K562 (cell line): ENCODE measurements around the gene URM1. TPM values are rescaled to one million over a fixed set of nuclear protein-coding genes. Genes with fewer than 3 reads are reported as not detected.

ENCODE experiments used
- CC2D1A ChIP-seq: fragments of 450-650 bp; IDR thresholded peaks from 2 replicates; pipeline ENCODE4 v1.6.1; 2017; ENCODE audit warnings: mild to moderate bottlenecking
- CTBP1 ChIP-seq: fragments of 450-650 bp; IDR thresholded peaks from 2 replicates; pipeline ENCODE4 v1.6.1; 2016; ENCODE audit warnings: borderline replicate concordance
- SMC3 ChIP-seq: conservative IDR thresholded peaks from 2 replicates; pipeline ENCODE4 v1.6.1; 2011; ENCODE audit warnings: low read depth, low read length, improper control_type of control experiment; ENCODE audit not compliant: insufficient read depth
- TCF7L2 ChIP-seq: fragments of 150-350 bp; IDR thresholded peaks from 2 replicates; pipeline ENCODE4 v1.6.1; 2016; ENCODE audit warnings: low read depth, mild to moderate bottlenecking, low read length, moderate library complexity
- ZNF134 ChIP-seq: fragments of 250-450 bp; sonication (Bioruptor Pico); conservative IDR thresholded peaks from 2 replicates; pipeline ENCODE4 v1.4.0; 2020
- ZNF347 ChIP-seq: fragments of 450-650 bp; formaldehyde crosslinking; IDR thresholded peaks from 2 replicates; pipeline ENCODE4 v1.4.0; 2020; ENCODE audit warnings: low read depth, mild to moderate bottlenecking, moderate library complexity
- polyA plus RNA-seq, 8 experiments: library from polyadenylated mRNA; depleted of rRNA in 4 of 8; stranded (reverse) in 5 of 8; unstranded in 3 of 8; fragments of >200 nt; fragmentation: Nextera tagmentation in 2 of 8; fragmentation: Illumina TruSeq in 1 of 8; extraction: Ambion mirVana in 2 of 8; extraction: Trizol in 1 of 8; gene quantifications; 2 replicates each; pipeline versions ENCODE4 v1.2.1 to v1.2.3, GENCODE V29; 2011 to 2014; ENCODE audit warnings: inconsistent platforms in 1 of 8, missing spikeins in 1 of 8
- total RNA-seq, 7 experiments: library from RNA; depleted of rRNA in 6 of 7; stranded (reverse); fragments of >200 nt in 6 of 7; fragmentation: Illumina TruSeq in 2 of 7; extraction: Trizol in 2 of 7; gene quantifications; 2 replicates each; pipeline versions ENCODE4 v1.2.1 to v1.2.3, GENCODE V29; 2011 to 2021; ENCODE audit warnings: low replicate concordance in 1 of 7
- TF ChIP-seq, protein P1 (sequence below): fragments of 450-650 bp; formaldehyde crosslinking; IDR thresholded peaks from 2 replicates; pipeline ENCODE4 v1.4.0; 2020; ENCODE audit warnings: mild to moderate bottlenecking, moderate library complexity
- TF ChIP-seq, protein P2 (sequence below): fragments of 200-800 bp; sonication (Bioruptor generic); IDR thresholded peaks from 2 replicates; pipeline ENCODE4 v1.6.1; 2017; ENCODE audit warnings: missing genetic modification characterization, missing compliant biosample characterization

URM1 gene
- total and polyA plus RNA-seq, 9 of the 15 experiments (the other 6 are each of a cell fraction or from before 2014, with no cell fraction given): 10.1 to 88.9 (median 53.3) TPM

DNA sequence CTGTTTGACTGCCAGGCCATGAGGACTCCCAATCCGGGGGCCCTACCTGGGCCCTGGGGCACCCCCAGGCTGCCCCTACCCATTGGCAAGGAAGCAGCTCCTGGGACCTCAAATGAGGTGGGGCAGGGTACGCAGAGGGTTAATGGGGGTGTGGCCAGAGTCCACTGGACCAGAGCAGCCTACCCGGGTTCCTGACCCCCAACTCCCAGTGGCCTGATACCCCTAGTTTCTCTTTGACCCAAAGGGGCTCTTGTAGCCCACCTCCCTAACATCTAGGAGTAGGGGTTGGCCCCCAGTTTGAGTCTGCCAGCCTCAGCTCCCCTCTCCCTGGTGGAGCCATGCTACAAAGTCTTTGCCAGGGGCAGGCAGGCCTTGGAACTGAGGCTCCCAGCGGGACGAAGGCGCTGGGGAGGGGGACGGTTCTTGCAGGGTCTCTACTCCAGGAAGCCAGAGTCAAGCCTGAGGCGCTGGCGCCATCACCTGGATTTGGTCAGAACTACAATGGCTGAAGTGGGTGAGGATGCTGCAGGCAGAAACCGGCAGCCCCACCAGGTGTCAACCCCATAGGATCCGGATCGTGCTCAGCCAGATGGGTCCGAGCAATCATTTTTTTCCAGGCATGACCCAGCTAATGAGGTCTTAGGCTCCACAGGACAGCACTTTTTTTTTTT, 41.1 kb downstream of the URM1 start (continued):
- TF ChIP-seq, protein P1, sequence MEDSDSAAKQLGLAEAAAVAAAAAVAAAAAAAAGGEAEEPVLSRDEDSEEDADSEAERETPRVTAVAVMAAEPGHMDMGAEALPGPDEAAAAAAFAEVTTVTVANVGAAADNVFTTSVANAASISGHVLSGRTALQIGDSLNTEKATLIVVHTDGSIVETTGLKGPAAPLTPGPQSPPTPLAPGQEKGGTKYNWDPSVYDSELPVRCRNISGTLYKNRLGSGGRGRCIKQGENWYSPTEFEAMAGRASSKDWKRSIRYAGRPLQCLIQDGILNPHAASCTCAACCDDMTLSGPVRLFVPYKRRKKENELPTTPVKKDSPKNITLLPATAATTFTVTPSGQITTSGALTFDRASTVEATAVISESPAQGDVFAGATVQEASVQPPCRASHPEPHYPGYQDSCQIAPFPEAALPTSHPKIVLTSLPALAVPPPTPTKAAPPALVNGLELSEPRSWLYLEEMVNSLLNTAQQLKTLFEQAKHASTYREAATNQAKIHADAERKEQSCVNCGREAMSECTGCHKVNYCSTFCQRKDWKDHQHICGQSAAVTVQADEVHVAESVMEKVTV (CRISPR knock-in tag): peak; percentile 74
- TF ChIP-seq, protein P2, sequence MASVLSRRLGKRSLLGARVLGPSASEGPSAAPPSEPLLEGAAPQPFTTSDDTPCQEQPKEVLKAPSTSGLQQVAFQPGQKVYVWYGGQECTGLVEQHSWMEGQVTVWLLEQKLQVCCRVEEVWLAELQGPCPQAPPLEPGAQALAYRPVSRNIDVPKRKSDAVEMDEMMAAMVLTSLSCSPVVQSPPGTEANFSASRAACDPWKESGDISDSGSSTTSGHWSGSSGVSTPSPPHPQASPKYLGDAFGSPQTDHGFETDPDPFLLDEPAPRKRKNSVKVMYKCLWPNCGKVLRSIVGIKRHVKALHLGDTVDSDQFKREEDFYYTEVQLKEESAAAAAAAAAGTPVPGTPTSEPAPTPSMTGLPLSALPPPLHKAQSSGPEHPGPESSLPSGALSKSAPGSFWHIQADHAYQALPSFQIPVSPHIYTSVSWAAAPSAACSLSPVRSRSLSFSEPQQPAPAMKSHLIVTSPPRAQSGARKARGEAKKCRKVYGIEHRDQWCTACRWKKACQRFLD (CRISPR knock-in tag): no peak
- TF ChIP-seq ZNF347 (no peak), CTBP1 (peak; percentile 23; the same call in 1 of the 2 replicates), CC2D1A (peak; percentile 67; the same call in 1 of the 2 replicates), TCF7L2 (no peak), ZNF134 (CRISPR knock-in tag) (no peak), SMC3 (peak; percentile 83)
